Frontal cortex (tissue), 4 donors: ENCODE measurements around the gene SPINT3. TPM values are rescaled to one million over a fixed set of nuclear protein-coding genes. Genes with fewer than 3 reads are reported as not detected.

Experiments used
- DNase-seq, 2 donors: peaks; one replicate each; pipeline ENCODE4 v3.0.0; 2012; ENCODE audit warnings: low spot score in 2 of 2
- FAIRE-seq: peaks from 2 replicates; lab custom pipeline; 2012; peaks lifted over from hg19 to GRCh38; lab: Jason Lieb, UNC
- small RNA-seq: library from RNA; depleted of rRNA; stranded (forward); fragments of <200 nt; gene quantifications from one replicate; pipeline ENCODE3, GENCODE V24; 2014
- total RNA-seq: library from RNA; depleted of rRNA; stranded (reverse); fragments of >200 nt; gene quantifications from one replicate; pipeline ENCODE4 v1.2.3, GENCODE V29; 2014
- donor health status: control.
- donor health status: control.
- donor health status: control.

Gene SPINT3
- total RNA-seq, 1 donor from 2014 or later, result not detected

GRCh38 chr20:45465491-45466266 is 49.7 kb downstream of the SPINT3 start:
- DNase-seq (no peak), FAIRE-seq (no peak)

- DNase-seq (no peak), FAIRE-seq (no peak)
Measured at GRCh38 chr20:45463709-45464108, 51.7 kb downstream of the SPINT3 start.

- no peak for DNase-seq
- no peak for FAIRE-seq
Measured at GRCh38 chr20:45462711-45463509, 52.5 kb downstream of the SPINT3 start.

Small RNA genes lying within 50 kb of the gene (small RNA-seq; reads per million reads assigned to genes)
- gene AL031663.1, result not detected
- gene HSPD1P21, result not detected
- gene RNA5SP485, result not detected

Other genes starting within 250 kb of the SPINT3 start
- not detected for gene RBPJL, start 208.8 kb downstream of the SPINT3 start, total RNA-seq
- gene MATN4, start 207.3 kb downstream of the SPINT3 start, total RNA-seq, result under 0.01 TPM
- 0.82 TPM for gene SDC4, start 167.2 kb downstream of the SPINT3 start, total RNA-seq
- gene SYS1, start 152.5 kb downstream of the SPINT3 start, total RNA-seq, result 25.7 TPM
- not detected for gene TP53TG5, start 137.3 kb downstream of the SPINT3 start, total RNA-seq
- 2.9 TPM for gene DBNDD2, start 107.3 kb downstream of the SPINT3 start, total RNA-seq
- 10.2 TPM for gene PIGT, start 99.5 kb downstream of the SPINT3 start, total RNA-seq
- 3.3 TPM for gene WFDC2, start 45.9 kb downstream of the SPINT3 start, total RNA-seq
- not detected for gene WFDC6, start 23.9 kb upstream of the SPINT3 start, total RNA-seq
- gene EPPIN, start 31.8 kb upstream of the SPINT3 start, total RNA-seq, result not detected
- gene WFDC8, start 63.7 kb upstream of the SPINT3 start, total RNA-seq, result not detected
- not detected for gene WFDC10A, start 114.1 kb upstream of the SPINT3 start, total RNA-seq
- not detected for gene WFDC9, start 115.7 kb upstream of the SPINT3 start, total RNA-seq
- gene WFDC11, start 154.6 kb upstream of the SPINT3 start, total RNA-seq, result not detected
- not detected for gene WFDC13, start 186.4 kb upstream of the SPINT3 start, total RNA-seq
- gene WFDC10B, start 189.4 kb upstream of the SPINT3 start, total RNA-seq, result not detected
- not detected for gene SPINT4, start 206.7 kb upstream of the SPINT3 start, total RNA-seq